HCEC 1CT (cell line): Measurements from ENCODE around the gene PPM1N.
"Not testable (repeated sequence)": the region's sequence is repeated elsewhere in the genome, so short reads cannot be mapped to it uniquely, and the experiment has no call there.

Source experiments
- DNase-seq: peaks from one replicate; pipeline ENCODE4 v3.0.0-alpha.2; 2017

PPM1N gene

DNA sequence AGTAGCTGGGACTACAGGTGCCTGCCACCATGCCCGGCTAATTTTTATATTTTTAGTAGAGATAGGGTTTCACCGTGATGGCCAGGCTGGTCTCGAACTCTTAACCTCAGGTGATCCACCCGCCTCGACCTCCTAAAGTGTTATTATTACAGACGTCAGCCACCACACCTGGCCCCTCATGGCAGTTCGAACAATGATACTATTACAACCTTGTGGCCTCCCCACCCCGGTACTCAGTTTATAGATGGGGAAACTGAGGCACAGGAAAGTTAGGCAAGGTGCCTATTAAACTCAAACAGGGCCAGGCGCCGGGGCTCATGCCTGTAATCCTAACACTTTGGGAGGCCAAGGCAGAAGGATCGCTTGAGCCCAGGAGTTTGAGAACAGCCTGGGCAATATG lies 12.1 kb downstream of the PPM1N start:
- DNase-seq, result not testable (repeated sequence)

DNA sequence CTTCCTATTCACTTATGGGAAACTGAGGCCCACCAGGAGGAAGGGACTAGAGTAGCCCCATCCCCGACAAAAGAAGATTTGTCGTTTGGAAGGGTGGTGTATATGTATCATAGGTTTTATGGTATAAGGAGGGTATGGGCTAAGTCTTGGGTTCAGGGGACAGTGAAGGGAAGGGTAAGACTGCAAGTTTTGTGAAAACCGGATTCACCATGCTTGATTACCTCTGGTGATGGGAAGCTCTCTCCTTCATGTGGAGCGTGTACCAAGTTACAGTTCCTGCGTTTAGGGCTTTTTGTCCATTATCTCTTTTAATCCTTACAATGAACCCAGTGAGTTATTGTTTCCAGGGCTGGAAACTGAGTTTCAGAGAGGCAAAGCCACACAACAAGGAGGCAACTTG lies 12.8 kb downstream of the PPM1N start:
- no peak for DNase-seq

DNA sequence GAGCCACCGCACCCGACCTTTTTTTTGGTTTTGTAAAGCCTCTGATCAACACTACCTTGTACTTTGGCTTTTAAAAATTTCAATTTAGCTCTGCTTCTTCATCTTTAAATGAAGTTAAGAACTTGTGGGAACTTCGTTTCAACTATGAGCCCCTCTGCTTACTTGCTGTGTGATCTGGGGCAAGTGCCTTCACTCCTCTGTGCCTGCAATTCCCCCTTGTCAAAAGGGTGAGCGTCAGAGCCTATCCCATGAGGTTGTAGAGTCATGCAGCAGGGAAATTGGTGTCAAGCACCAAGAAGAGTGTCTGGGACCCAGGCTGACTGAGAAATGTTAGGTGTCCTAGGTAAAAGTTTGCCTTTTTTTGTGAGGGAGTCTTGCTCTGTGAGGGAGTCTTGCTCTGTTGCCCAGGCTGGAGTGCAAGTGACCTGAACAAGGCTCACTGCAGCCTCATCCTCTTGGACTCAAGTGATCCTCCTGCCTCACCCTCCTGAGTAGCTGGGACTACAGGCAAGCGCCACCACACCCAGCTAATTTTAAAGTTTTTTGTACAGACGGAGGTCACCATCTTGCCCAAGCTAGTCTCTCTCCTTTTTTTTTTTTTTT lies 14.7 kb downstream of the PPM1N start:
- DNase-seq, result no peak

DNA sequence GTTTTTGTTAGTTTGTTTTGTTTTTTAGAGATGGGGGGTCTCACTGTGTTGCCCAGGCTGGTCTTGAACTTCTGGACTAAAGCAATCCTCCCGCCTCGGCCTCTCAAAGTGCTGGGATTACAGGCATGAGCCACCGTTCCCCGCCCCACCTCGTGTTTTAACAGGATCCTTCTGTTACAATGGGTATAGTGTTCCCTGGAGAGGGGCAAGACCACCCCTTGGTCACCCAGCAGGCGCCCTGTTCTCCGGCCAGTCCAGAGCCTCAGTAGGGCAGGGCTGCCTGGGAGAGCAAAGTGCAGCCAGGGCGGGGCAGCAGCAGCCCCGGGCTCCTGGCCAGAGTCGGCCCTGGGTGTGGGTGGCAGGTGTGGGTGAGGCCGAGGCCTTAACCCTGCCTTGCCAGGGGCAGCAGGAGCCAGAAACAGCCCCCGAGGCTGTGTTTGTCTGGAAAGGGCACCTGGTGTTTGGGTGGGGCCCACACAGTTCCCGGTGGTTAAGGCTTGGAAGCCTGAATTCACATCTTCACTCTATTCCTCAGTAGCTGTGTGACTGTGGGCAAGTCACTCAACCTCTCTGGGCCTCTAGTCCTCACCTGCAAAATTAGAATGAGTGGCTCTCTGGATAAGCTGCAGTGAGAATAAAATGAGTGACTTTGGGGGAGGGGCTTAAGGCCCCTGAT lies 16.3 kb downstream of the PPM1N start:
- no peak for DNase-seq

DNA sequence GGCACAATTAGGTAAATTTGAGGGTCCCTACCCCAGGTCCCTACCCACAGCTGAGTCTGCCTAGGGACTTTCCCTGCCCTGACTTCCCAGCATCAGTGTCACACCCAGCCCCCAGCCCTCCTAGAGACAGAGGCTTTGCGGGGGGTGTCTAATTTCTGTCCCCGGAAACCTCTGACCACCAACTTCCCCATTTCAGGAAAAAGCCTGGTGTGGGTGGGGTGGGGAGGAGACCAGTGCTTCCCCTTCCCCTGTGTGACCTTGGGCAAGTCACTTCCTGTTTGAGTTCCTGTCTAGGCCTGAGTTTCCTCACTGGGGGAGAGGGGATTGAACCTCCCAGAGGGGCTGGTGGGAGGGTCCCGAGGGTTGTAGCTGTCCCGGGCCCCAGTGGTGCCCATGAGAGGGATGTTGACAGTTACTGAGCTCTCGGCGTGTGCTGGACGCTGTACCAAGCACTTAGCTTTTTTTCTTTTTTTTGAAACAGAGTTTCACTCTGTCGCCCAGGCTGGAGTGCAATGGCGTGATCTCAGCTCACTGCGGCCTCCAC lies 16.9 kb downstream of the PPM1N start:
- no peak for DNase-seq

DNA sequence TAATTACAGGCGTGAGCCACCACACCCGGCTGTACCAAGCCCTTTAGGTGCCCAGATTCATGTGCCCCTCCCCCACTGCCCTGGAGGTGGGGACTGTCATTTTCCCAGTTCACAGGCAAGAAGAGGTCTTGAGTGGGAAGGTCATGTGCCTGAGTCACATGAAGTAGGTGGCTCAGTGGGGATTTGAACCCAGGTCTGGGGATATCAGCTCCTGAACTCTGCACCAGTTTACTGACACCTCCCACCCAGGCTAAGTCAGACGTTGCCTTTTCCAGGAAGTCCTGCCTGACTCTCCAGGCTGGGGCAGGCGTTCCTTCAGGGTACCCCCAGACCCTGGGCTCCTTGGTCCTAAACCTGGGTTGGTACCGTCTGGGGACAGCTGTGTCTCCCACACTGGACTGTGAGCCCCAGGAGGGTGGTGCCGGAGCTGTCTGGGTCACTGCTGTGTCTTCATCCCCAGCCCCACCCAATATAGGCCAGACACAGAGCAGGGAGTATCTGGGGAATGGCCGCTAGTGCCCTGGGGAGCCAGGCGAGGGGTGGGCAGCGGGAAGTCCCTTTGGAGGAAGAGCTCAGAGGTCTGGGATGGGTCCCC lies 17.7 kb downstream of the PPM1N start:
- DNase-seq, result no peak

DNA sequence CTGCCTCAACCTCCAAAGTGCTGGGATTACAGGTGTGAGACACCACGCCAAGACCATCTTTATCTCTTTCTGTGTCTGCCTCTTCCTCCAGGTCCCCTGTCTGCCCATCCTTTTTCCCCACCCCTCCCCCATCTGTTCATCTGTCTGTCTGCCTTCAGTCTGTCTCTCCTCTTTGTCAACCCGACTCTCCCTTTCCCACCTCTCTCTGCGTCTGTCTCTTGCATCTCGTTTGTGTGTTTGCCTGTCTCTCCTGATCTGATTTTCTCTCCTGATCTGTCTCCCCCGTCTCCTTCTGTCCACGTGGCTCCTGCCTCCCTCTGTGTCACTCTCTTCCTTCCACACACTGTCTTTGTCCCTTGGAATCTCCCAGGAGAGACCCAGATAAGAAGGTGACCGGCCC lies 19.0 kb downstream of the PPM1N start:
- no peak for DNase-seq

DNA sequence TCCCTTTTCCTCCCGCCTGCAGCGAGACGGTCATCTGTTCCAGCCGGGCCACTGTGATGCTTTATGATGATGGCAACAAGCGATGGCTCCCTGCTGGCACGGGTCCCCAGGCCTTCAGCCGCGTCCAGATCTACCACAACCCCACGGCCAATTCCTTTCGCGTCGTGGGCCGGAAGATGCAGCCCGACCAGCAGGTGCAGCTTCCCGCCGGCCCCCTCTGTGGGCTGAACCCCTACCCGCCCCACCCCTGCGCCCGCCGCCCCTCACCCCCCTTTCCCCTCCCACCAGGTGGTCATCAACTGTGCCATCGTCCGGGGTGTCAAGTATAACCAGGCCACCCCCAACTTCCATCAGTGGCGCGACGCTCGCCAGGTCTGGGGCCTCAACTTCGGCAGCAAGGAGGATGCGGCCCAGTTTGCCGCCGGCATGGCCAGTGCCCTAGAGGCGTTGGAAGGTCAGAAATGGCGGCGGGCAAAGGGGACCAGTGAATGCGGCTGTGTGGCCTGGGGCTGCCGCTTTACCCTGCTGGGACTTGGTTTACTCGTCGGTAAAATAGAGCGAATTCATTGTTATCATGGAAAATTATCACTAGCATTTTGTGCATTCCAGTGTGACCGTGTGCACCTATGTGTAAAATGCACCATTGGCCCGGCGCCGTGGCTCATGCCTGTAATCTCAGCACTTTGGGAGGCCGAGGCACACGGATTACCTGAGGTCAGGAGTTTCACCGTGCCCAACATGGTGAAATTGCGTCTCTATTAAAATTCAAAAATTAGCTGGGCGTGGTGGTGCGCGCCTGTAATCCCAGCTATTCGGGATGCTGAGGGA lies 19.6 kb downstream of the PPM1N start:
- no peak for DNase-seq

DNA sequence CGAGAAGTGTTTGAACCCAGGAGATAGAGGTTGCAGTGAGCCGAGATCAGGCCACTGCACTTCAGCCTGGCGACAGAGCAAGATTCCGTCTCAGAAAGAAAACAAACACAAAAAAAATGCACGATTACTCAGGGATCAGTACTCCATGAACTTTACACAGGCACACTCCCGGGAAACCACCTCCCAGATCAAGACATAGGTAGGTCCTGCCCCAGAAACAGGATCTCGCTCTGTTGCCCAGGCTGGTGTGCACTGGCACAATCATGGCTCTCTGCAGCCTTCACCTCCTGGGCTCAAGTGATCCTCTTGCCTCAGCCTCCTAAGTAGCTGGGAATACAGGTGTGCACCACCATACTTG lies 20.2 kb downstream of the PPM1N start:
- DNase-seq, result no peak

DNA sequence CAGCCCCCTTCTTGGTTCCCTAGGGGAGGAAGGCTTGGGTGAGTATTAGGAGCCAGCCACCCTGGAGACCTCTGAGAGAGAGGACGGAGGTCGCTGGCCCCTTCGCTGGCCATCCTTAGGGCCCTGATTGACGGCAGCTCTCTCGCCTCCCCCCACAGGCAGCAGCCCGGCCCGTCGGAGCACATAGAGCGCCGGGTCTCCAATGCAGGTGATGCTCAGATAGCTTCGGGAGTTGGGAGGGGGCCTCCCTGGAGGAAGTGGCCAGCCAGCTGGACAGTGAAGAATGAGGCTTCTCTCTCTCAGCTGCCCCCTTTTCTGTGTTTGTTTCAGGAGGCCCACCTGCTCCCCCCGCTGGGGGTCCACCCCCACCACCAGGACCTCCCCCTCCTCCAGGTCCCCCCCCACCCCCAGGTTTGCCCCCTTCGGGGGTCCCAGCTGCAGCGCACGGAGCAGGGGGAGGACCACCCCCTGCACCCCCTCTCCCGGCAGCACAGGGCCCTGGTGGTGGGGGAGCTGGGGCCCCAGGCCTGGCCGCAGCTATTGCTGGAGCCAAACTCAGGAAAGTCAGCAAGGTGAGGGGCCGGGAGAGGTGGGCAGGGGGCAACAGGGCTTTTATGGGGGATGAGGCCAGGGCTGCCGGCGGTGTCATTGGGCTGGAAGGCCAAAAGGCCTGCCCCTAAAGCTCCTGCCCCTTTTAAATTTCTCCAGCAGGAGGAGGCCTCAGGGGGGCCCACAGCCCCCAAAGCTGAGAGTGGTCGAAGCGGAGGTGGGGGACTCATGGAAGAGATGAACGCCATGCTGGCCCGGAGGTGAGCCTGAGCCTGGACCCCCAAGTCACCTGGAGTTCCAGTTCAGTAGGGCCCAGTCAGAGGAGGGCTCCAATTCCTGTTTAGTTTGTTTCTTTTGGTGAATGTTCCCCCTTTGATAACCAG lies 24.0 kb downstream of the PPM1N start:
- DNase-seq, result no peak

DNA sequence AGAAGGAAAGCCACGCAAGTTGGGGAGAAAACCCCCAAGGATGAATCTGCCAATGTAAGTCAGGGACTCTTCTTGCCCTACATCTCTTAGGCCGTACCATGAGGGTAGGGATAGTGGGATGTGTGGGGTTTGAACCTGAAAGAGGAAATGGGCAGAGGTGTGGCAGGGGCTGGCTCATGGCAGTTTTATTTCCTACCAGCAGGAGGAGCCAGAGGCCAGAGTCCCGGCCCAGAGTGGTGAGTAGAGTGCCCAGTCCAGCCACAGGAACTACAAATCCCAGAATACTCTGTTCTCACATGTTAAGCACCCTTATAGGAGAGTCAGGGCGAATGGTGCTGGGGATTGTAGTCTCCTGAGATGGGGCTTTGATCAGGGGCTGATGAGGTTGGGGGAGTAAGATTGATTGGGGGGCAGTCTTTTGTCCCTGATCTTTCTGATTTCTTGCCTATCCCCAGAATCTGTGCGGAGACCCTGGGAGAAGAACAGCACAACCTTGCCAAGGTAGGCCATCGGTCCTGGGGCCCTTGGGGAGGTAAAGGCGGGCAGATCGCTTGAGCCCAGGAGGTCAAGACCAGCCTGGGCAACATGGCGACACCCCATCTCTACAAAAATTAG lies 25.5 kb downstream of the PPM1N start:
- peak; percentile 81 for DNase-seq

DNA sequence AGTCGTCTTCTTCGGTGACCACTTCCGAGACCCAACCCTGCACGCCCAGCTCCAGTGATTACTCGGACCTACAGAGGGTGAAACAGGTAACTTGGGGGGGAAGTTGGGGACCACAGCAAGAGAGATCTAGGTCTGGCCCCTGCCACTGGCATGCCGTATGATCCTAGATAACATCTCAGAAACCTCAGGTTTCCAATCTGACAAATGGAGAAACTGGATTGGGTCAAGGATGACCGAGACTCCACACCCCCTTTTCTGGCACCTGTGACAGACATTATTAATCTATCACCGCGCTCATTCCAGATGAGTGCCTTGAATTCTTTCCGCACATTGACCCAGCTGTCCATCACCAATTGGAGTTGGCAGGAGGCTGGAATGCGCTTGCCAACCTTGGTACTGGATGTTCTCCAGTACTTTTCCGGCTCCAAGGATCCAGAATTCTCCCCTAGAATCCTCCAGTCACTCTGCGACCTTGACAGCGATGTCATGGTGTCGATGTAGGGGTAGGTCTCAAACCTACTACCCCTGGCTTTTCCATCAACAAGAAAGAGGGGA lies 26.4 kb downstream of the PPM1N start:
- no peak for DNase-seq

DNA sequence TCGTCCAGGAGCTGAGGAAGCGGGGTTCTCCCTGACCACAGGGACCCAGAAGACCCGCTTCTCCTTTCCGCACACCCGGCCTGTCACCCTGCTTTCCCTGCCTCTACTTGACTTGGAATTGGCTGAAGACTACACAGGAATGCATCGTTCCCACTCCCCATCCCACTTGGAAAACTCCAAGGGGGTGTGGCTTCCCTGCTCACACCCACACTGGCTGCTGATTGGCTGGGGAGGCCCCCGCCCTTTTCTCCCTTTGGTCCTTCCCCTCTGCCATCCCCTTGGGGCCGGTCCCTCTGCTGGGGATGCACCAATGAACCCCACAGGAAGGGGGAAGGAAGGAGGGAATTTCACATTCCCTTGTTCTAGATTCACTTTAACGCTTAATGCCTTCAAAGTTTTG lies 27.9 kb downstream of the PPM1N start:
- DNase-seq, result peak; percentile 44

DNA sequence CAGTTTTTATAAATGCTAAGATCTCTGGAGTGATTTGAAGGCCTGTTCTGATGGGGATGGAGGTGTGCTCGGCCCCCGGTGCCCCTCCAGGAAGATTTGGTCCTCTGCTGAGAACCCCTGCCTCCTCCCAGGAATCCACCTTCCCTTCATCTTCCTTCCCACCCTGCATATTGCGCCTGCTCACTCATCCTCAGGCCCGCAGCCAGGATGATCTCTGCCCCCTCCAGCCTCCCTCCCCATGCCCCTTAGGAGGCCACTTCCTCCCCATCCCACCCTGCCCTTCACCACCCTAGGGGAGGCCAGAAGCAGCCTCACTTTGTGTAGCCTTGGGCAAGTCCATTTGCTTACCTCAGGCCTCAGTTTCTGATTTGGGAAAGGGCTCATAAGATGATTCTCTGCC lies 28.7 kb downstream of the PPM1N start:
- no peak for DNase-seq

DNA sequence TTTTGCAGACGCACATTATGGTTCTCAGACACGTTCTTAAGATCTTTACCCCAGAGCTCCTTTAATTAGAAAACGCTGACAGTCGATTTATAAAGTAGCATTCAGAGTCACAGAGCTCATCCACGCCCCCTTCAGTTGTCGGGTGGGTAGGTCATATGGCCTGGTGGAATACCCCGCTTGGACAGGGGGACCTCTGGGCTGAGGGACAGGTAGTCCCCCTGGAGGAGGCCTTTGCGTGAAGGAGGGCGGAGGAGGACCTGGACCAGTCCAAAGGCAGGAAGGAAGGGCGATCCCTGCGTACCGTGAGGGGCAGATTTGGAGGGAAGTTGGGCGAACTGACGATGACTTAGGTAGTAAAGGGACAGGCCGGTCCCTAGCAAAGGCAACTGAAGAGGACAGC lies 29.5 kb downstream of the PPM1N start:
- DNase-seq, result no peak

DNA sequence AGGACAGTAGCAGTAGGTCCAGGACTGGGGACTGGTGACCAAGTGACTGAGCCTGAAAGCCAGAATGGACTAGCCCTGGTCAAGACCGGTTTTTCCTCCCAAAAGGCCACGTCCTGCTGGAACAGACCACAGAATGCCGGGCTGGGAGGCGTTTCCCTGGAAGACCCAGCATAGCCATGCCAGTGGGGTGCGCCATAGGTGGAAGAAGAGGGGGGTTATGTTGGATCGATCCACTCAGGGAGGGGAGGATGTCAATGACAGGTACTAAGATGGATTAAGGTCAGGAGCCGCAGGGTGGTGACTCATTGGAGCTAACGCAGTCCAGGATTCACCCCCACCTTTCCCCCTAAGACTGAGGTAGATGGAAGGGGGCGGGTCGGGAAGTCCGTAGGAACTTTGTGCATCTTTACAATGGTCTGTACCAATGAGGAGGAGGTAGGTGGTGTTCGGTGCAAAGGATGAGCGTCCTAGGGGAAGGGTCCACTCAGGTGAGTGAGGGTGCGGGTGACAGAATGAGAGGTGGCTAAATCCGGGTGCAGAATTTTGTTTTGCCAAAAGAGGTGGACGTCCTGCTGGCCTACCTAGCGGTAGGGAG lies 30.0 kb downstream of the PPM1N start:
- peak; percentile 11 for DNase-seq

DNA sequence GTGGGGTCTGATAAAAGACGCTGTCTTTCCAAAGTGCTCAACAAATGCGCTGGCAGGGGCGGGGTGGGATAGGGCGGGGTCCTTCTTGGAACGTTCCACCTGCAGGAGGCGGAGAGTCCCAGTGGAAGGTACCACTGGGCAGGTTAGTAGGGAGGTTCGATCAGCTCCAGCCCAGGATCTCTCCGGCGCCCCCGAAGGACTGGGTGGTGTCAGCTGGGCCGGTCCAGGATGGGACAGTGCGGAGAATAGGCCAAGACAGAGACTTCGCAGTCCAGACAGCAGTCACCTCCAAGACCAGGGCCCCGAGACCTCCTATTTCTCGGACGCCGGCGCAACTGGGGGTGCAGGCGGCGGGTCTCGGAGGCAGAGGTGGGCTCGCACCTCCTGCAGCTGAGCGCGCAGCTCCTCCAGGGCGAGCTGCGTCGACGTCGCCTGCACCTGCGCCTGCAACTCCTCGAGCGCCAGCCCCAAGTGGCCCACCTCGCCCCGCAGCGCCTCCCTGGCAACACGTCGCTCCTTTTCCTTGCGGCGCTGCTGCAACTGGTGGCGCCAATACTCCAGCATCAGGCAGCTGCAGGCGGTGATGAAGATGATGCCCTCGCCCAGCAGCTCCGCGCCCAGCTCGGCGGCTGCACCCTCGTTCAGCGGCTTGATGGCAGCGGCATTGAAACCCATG lies 30.6 kb downstream of the PPM1N start:
- DNase-seq, result no peak

DNA sequence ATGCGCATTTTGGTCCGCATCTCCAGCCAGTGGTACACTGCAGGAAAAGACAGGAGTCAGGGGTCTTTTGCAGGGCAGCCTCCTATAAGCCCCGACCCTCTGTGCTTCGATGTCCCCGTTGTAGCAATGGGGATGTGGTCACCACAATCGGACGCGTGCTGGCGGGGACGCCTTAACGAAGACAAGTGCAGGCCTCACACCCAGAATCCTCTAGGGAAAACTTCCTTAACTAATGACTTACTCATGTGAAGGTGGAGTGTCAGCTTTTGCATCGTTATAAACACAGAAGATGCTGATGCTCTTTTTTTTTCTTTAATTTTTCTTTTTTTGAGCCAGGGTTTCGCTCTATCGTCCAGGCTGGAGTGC lies 31.2 kb downstream of the PPM1N start:
- DNase-seq, result no peak

DNA sequence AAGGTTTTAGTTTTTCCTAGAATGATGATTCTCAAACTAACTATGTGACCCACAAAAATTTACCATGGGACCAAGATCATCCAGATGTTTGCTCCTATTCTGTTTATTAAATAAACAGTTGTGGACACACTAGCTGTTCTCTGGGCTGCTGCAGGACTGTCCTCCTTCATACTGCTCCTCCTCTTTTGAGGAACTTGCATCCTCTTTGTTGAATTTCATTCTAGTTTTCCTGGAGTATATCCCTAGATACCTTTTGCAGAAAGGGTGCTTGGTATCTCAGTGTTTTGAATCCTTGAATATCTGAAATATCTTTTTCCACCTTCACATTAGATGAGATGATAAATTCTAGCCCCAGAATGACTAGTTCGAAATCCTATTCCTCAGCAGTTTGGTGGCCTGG lies 33.1 kb downstream of the PPM1N start:
- no peak for DNase-seq

DNA sequence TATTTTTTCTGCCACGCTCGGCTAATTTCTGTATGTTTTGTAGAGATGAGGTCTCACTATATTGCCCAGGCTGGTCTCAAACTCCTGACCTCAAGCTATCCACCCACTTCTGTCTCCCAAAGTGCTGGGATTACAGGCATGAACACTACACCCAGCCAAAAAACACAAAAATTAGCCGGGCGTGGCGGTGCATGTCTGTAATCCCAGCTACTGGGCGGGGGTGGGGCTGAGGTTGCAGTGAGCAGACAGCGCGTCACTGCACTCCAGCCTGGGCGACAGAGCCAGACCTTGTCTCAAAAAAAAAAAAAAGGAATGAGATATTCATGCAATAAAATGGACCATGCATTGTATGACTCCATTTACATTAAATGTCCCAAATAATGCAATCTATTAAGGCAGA lies 41.2 kb downstream of the PPM1N start:
- DNase-seq, result no peak

DNA sequence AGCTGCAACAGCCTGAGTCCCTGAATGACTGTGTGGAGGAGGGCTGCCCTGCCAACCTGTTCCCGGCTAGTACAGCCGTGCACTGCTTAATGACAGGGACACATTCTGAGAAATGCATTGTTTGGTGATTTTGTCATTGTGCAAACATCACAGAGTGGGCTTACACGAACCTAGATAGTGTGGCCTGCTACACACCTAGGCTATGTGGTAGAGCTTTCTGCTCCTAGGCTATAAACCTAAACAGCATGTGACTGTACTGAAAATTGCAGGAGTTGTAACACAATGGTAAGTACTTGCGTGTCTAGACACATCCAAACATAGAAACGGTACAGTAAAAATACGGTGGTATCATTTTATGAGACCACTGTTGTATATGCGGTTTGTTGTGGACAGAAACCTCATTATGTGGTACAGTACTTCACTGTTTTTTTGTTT lies 44.0 kb downstream of the PPM1N start:
- no peak for DNase-seq
